SU-DHL-6 (cell line): ENCODE measurements around the gene COPZ1.

ENCODE experiments used
- H2AFZ ChIP-seq: fragments of 200-600 bp; sonication (generic); 2 replicates; pipeline ENCODE4 v1.6.1; 2014; ENCODE audit warnings: low read depth, mild to moderate bottlenecking, moderate library complexity, mixed read lengths, antibody characterized with exemption, low read length; ENCODE audit not compliant: severe bottlenecking
- H3F3A ChIP-seq: fragments of 200-600 bp; shearing (Covaris generic); 2 replicates; pipeline ENCODE4 v1.6.0; 2016; ENCODE audit warnings: antibody characterized with exemption, mild to moderate bottlenecking; ENCODE audit not compliant: insufficient read depth
- H3K27ac ChIP-seq: fragments of 200-600 bp; sonication (generic); 2 replicates; pipeline ENCODE4 v1.5.1; 2016; ENCODE audit warnings: low read depth, mild to moderate bottlenecking, low read length, moderate library complexity, mixed read lengths
- H3K27me3 ChIP-seq: fragments of 200-600 bp; sonication (generic), shearing (Covaris generic); 2 replicates; pipeline ENCODE4 v1.6.0; 2014; ENCODE audit warnings: mild to moderate bottlenecking, low read length
- H3K36me3 ChIP-seq: fragments of 200-600 bp; sonication (generic); 2 replicates; pipeline ENCODE4 v1.6.1; 2014; ENCODE audit warnings: mild to moderate bottlenecking, low read length, mixed read lengths
- H3K4me2 ChIP-seq: fragments of 300-600, 200-600 bp; shearing (Covaris generic), sonication (generic); 2 replicates; pipeline ENCODE4 v1.6.0; 2014; ENCODE audit warnings: low read length, low read depth, mild to moderate bottlenecking; ENCODE audit not compliant: poor library complexity, severe bottlenecking
- H3K4me3 ChIP-seq: fragments of 200-600 bp; sonication (generic); 2 replicates; pipeline ENCODE4 v1.5.1; 2014; ENCODE audit warnings: antibody characterized with exemption, low read length, mild to moderate bottlenecking, mixed read lengths; ENCODE audit not compliant: insufficient read depth, poor library complexity, severe bottlenecking
- H3K79me2 ChIP-seq: fragments of 200-600 bp; sonication (generic); 2 replicates; pipeline ENCODE4 v1.6.1; 2014; ENCODE audit warnings: mild to moderate bottlenecking, low read length, moderate library complexity; ENCODE audit not compliant: insufficient read depth
- H3K9ac ChIP-seq: fragments of 200-600 bp; sonication (generic); 2 replicates; pipeline ENCODE4 v1.7.0; 2014; ENCODE audit warnings: mild to moderate bottlenecking, low read length
- H3K9me2 ChIP-seq: fragments of 200-600 bp; sonication (generic); replicated peaks from 2 replicates; pipeline ENCODE4 v1.6.1; 2014; ENCODE audit warnings: low read length; ENCODE audit not compliant: insufficient read depth
- H3K9me3 ChIP-seq: fragments of 200-600 bp; sonication (generic); 2 replicates; pipeline ENCODE4 v1.6.1; 2014; ENCODE audit warnings: low read length, mixed read lengths; ENCODE audit not compliant: insufficient read depth
- H4K20me1 ChIP-seq: fragments of 200-600 bp; sonication (generic); 2 replicates; pipeline ENCODE4 v1.6.1; 2014; ENCODE audit warnings: low read depth, mild to moderate bottlenecking, antibody characterized with exemption, low read length, moderate library complexity, mixed read lengths
- CTCF ChIP-seq: fragments of 200-600 bp; sonication (generic); IDR thresholded peaks from one replicate; pipeline ENCODE4 v1.5.1; 2017; ENCODE audit warnings: antibody characterized with exemption, mild to moderate bottlenecking, low read length, moderate library complexity; ENCODE audit not compliant: insufficient read depth, poor library complexity, severe bottlenecking
- EZH2phosphoT487 ChIP-seq: fragments of 200-600 bp; sonication (generic), shearing (Covaris generic); conservative IDR thresholded peaks from 2 replicates; pipeline ENCODE4 v1.6.1; 2018; ENCODE audit warnings: mild to moderate bottlenecking, antibody characterized with exemption, low read length, moderate library complexity, mixed read lengths

The COPZ1 gene

GRCh38 chr12:54369597-54370131 is 44.7 kb downstream of the COPZ1 start:
- no peaks in the 10 kb centered on the region for H3K27me3 ChIP-seq
- no peaks in the 10 kb centered on the region for H3K36me3 ChIP-seq
- H3K9me3 ChIP-seq, result no peaks in the 10 kb centered on the region
- H3F3A ChIP-seq, result no peaks in the 10 kb centered on the region
- H3K9me2 ChIP-seq, result no peaks in the 10 kb centered on the region
- H3K4me3 ChIP-seq, result peak overlapping the region; percentile 38
- TF ChIP-seq CTCF (no peak), EZH2phosphoT487 (no peak)
- H3K9ac ChIP-seq, result peak overlapping the region; percentile 45
- no peaks in the 10 kb centered on the region for H4K20me1 ChIP-seq
- H3K79me2 ChIP-seq, result no peaks in the 10 kb centered on the region
- H3K27ac ChIP-seq, result peak overlapping the region; percentile 15
- H2AFZ ChIP-seq, result no peak overlapping the region
- peak overlapping the region; percentile 58 for H3K4me2 ChIP-seq

- H3K4me2 ChIP-seq, result peak overlapping the region; percentile 58
- no peaks in the 10 kb centered on the region for H4K20me1 ChIP-seq
- no peak overlapping the region for H3K27ac ChIP-seq
- TF ChIP-seq EZH2phosphoT487 (no peak), CTCF (peak; percentile 36)
- H3K9ac ChIP-seq, result peak overlapping the region; percentile 45
- H3K79me2 ChIP-seq, result no peaks in the 10 kb centered on the region
- H3K36me3 ChIP-seq, result no peaks in the 10 kb centered on the region
- peak overlapping the region; percentile 38 for H3K4me3 ChIP-seq
- H3K9me2 ChIP-seq, result no peaks in the 10 kb centered on the region
- H3F3A ChIP-seq, result no peaks in the 10 kb centered on the region
- peak overlapping the region; percentile 62 for H2AFZ ChIP-seq
- no peaks in the 10 kb centered on the region for H3K9me3 ChIP-seq
- no peaks in the 10 kb centered on the region for H3K27me3 ChIP-seq
Observed at GRCh38 chr12:54370171-54370730, 45.3 kb downstream of the COPZ1 start.

- Histone ChIP-seq H3K4me3 (no peak overlapping the region), H3K27me3 (no peaks in the 10 kb centered on the region), H3K9me2 (no peaks in the 10 kb centered on the region), H3K36me3 (no peaks in the 10 kb centered on the region), H3K9ac (no peak overlapping the region), H3F3A (no peaks in the 10 kb centered on the region), H4K20me1 (no peaks in the 10 kb centered on the region), H3K4me2 (no peak overlapping the region), H3K9me3 (no peaks in the 10 kb centered on the region), H3K27ac (no peak overlapping the region), H3K79me2 (no peaks in the 10 kb centered on the region), H2AFZ (no peak overlapping the region)
- TF ChIP-seq EZH2phosphoT487, result no peak
Observed at GRCh38 chr12:54371328-54372112, 46.6 kb downstream of the COPZ1 start.
